HepG2 (cell line): ENCODE measurements around the gene ORC6. TPM values are rescaled to one million over a fixed set of nuclear protein-coding genes. Genes with fewer than 3 reads are reported as not detected.

Experiments used
- GZF1 ChIP-seq: sonication (generic); formaldehyde crosslinking; IDR thresholded peaks from 2 replicates; pipeline ENCODE4 v1.5.1; 2020; ENCODE audit warnings: mild to moderate bottlenecking, missing genetic modification reagents
- IRF1 ChIP-seq: sonication (generic); formaldehyde crosslinking; IDR thresholded peaks from 2 replicates; pipeline ENCODE4 v1.4.0; 2020; ENCODE audit warnings: low read depth, mild to moderate bottlenecking, missing genetic modification reagents
- KMT2A ChIP-seq: sonication (generic); formaldehyde crosslinking; IDR thresholded peaks from 2 replicates; pipeline ENCODE4 v1.4.0; 2020; ENCODE audit warnings: missing genetic modification reagents
- MYC ChIP-seq: sonication (generic); formaldehyde crosslinking; IDR thresholded peaks from 2 replicates; pipeline ENCODE4 v1.9.0; 2021; ENCODE audit warnings: missing genetic modification reagents, borderline replicate concordance
- NFKBIZ ChIP-seq: IDR thresholded peaks from 2 replicates; pipeline ENCODE4 v1.6.1; 2018; ENCODE audit warnings: missing genetic modification reagents, missing compliant biosample characterization
- PTBP1 ChIP-seq: fragments of 200-400 bp; formaldehyde crosslinking; IDR thresholded peaks from 2 replicates; pipeline ENCODE4 v1.6.1; 2018; ENCODE audit warnings: low read length, low read depth; ENCODE audit not compliant: poor library complexity, severe bottlenecking
- TRAFD1 ChIP-seq: sonication (generic); formaldehyde crosslinking; IDR thresholded peaks from 2 replicates; pipeline ENCODE4 v1.5.1; 2020; ENCODE audit warnings: missing genetic modification reagents, mild to moderate bottlenecking, borderline replicate concordance
- TRIM24 ChIP-seq: sonication (generic); formaldehyde crosslinking; IDR thresholded peaks from 2 replicates; pipeline ENCODE4 v1.8.0; 2022; ENCODE audit warnings: mild to moderate bottlenecking, missing genetic modification reagents
- XBP1 ChIP-seq: sonication (generic); formaldehyde crosslinking; IDR thresholded peaks from 2 replicates; pipeline ENCODE4 v1.5.0; 2020; ENCODE audit warnings: missing genetic modification reagents
- ZEB1 ChIP-seq: IDR thresholded peaks from 2 replicates; pipeline ENCODE4 v1.6.1; 2012; ENCODE audit warnings: mild to moderate bottlenecking, low read depth, inconsistent platforms; ENCODE audit not compliant: insufficient replicate concordance
- ZFX ChIP-seq: sonication (generic); formaldehyde crosslinking; IDR thresholded peaks from 2 replicates; pipeline ENCODE4 v1.4.0; 2020; ENCODE audit warnings: mild to moderate bottlenecking, low read depth, missing genetic modification reagents, moderate library complexity
- ZNF839 ChIP-seq: sonication (generic); formaldehyde crosslinking; IDR thresholded peaks from 2 replicates; pipeline ENCODE4 v1.4.0; 2020; ENCODE audit warnings: missing genetic modification reagents, mild to moderate bottlenecking, borderline replicate concordance
- polyA plus RNA-seq, 8 experiments: library from polyadenylated mRNA; depleted of rRNA in 3 of 8; stranded (reverse) in 7 of 8; unstranded in 1 of 8; fragments of >200 nt; fragmentation: Illumina TruSeq in 4 of 8; extraction: Trizol in 4 of 8; gene quantifications; 2 replicates each; pipeline versions ENCODE4 v1.2.1 to v1.2.3, GENCODE V29; 2011 to 2016; ENCODE audit warnings: low read depth in 4 of 8, missing spikeins in 1 of 8, mixed read lengths in 1 of 8; ENCODE audit not compliant: insufficient read depth in 1 of 8
- total RNA-seq, 5 experiments: library from RNA; depleted of rRNA; stranded (reverse); fragments of >200 nt; fragmentation: Illumina TruSeq; extraction: Trizol; gene quantifications; 2 replicates each; pipeline ENCODE4 v1.2.3, GENCODE V29; 2016; ENCODE audit warnings: low read depth in 1 of 5
- TF ChIP-seq, protein P1 (sequence below): IDR thresholded peaks from 2 replicates; pipeline ENCODE4 v1.6.1; 2012; ENCODE audit warnings: low read length, improper control_type of control experiment
- TF ChIP-seq, protein P2 (sequence below): sonication (generic); formaldehyde crosslinking; IDR thresholded peaks from 2 replicates; pipeline ENCODE4 v1.4.0; 2020; ENCODE audit warnings: missing genetic modification reagents

Gene ORC6
- total and polyA plus RNA-seq, 2 of the 13 experiments (the other 11 are each of a cell fraction or from before 2014, with no cell fraction given): 34.2 to 69.8 TPM

- TF ChIP-seq, protein P1, sequence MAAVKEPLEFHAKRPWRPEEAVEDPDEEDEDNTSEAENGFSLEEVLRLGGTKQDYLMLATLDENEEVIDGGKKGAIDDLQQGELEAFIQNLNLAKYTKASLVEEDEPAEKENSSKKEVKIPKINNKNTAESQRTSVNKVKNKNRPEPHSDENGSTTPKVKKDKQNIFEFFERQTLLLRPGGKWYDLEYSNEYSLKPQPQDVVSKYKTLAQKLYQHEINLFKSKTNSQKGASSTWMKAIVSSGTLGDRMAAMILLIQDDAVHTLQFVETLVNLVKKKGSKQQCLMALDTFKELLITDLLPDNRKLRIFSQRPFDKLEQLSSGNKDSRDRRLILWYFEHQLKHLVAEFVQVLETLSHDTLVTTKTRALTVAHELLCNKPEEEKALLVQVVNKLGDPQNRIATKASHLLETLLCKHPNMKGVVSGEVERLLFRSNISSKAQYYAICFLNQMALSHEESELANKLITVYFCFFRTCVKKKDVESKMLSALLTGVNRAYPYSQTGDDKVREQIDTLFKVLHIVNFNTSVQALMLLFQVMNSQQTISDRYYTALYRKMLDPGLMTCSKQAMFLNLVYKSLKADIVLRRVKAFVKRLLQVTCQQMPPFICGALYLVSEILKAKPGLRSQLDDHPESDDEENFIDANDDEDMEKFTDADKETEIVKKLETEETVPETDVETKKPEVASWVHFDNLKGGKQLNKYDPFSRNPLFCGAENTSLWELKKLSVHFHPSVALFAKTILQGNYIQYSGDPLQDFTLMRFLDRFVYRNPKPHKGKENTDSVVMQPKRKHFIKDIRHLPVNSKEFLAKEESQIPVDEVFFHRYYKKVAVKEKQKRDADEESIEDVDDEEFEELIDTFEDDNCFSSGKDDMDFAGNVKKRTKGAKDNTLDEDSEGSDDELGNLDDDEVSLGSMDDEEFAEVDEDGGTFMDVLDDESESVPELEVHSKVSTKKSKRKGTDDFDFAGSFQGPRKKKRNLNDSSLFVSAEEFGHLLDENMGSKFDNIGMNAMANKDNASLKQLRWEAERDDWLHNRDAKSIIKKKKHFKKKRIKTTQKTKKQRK: no peak
- TF ChIP-seq TRAFD1 (CRISPR knock-in tag): 0 out of 2 replicates have a peak, but pooled peaks have one; percentile 30
- TF ChIP-seq IRF1: no peak
- TF ChIP-seq, protein P2, sequence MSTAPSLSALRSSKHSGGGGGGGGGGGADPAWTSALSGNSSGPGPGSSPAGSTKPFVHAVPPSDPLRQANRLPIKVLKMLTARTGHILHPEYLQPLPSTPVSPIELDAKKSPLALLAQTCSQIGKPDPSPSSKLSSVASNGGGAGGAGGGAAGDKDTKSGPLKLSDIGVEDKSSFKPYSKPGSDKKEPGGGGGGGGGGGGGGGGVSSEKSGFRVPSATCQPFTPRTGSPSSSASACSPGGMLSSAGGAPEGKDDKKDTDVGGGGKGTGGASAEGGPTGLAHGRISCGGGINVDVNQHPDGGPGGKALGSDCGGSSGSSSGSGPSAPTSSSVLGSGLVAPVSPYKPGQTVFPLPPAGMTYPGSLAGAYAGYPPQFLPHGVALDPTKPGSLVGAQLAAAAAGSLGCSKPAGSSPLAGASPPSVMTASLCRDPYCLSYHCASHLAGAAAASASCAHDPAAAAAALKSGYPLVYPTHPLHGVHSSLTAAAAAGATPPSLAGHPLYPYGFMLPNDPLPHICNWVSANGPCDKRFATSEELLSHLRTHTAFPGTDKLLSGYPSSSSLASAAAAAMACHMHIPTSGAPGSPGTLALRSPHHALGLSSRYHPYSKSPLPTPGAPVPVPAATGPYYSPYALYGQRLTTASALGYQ (CRISPR knock-in tag): no peak
- TF ChIP-seq KMT2A (CRISPR knock-in tag): no peak
- TF ChIP-seq PTBP1: no peak
- TF ChIP-seq ZEB1: no peak
- no peak for TF ChIP-seq TRIM24 (CRISPR knock-in tag)
- TF ChIP-seq NFKBIZ (CRISPR knock-in tag): no peak
- TF ChIP-seq XBP1 (CRISPR knock-in tag): no peak
- TF ChIP-seq ZFX (CRISPR knock-in tag): no peak
- no peak for TF ChIP-seq GZF1 (CRISPR knock-in tag)
- TF ChIP-seq ZNF839: no peak
- TF ChIP-seq MYC (CRISPR knock-in tag): no peak
These were observed 16.0 kb upstream of the ORC6 start (continued) for GRCh38 chr16:46673320-46674013.
